Stimulated activated CD8-positive, alpha-beta memory T cell treated with anti-CD3 and anti-CD28 coated beads, Interleukin-4, amount 100 ng/mL, for 48 hours (primary cell): ENCODE measurements around the gene NPTN.
"Not testable (repeated sequence)": the region's sequence is repeated elsewhere in the genome, so short reads cannot be mapped to it uniquely, and the experiment has no call there.

Experiments used
- DNase-seq: peaks from one replicate; pipeline ENCODE4 v3.0.0-alpha.2; 2020

NPTN gene

DNA sequence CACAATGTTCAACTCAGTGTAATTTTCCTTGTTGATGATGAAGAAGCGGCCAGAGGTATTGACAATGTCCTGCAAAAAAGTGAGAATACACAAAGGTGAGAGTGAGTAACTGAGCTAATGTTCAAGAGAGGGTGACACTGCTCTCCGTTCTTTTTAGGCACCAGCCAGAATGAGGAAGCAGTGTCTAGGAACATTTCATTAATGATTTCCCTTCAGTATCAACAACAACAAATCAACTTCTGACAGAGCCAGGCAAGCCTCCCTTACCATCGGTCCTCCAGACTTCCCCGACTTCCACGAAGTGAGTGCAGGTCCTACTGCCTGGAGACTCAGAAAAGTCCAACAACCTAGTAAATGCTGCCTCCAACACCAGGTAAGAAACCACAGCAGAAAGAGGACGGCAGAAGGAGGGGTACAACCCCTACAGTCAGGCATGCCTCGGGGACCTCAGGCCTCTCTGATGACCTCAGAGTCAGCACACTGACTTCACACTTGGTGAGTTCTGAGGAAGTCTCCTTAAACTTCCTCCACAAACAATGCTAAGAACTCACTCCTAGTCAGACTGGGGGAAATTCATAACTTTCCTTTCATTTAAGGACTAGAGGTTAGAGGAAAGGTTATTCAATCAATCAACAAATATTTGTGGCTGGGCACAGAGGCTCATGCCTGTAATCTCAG lies 62.7 kb downstream of the NPTN start:
- no peak for DNase-seq

DNA sequence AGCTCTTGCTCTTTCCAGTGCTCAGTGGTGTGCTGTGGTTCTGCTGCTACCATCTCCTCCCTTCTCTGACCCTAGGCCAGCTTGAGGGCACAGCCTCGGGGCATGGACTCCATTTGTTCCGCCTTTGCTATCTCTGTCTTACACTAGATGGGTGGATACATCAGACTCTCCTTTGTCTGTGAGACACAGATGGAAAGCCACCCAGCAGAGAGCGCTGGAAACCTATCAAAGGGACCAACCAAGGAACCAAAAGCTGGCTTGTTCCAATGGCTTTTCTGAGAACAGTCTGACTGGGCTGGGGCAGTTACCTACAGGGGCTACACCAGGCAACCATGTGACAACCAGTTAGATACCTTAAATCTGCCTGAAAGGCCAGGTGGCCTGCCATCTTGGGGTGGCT lies 63.8 kb downstream of the NPTN start:
- no peak for DNase-seq

DNA sequence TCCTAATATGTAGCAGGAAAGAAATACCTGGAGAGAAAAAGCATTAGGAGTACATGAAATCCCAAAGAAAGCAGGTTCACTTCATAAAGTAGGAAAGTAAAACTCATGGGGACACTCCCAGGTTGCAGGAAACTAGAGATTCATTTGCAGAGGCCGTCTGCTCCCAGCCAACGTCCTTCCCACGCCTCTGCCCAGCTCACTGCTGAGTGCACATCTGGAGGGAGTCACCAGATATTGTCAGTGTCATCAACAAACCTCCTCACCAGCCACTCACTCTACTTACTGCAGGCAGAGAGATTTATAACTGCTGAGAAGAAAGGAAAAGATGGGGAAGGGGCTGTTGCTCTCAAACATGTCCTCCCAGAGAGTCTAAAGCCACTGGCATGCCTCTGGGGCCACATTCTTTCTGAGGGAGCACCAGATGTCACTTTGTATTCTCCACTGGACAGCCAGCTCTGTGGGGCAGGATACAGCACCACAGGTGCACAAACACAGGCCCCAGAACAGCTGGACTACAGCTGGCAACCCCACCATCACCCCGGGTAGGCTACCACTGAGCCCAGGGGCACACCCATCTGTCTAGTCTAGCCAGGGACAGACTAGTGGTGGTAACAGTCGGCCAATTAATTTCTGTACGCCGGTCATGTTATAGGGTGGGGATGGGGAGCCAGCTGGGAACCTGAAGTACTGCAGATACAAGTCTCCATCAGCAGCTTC lies 64.5 kb downstream of the NPTN start:
- no peak for DNase-seq

DNA sequence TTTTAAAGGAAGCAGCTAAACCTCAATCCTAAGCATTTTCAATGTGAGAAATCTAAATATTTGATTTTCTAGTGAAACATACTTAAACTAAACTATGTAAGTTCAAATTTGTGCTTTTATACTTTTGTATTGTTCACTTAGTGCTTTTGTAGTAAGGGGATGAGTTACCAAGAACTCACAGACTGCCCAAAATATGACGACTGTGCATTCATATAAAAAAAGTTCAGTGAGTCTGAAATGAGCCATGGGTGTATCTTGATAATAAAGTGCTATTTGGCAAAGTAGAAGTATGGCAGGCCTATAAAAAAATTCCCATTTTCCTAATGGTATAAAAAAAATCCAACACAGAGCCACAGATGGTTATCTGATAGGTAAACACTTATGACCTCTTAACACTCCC lies 66.2 kb downstream of the NPTN start:
- DNase-seq = no peak

DNA sequence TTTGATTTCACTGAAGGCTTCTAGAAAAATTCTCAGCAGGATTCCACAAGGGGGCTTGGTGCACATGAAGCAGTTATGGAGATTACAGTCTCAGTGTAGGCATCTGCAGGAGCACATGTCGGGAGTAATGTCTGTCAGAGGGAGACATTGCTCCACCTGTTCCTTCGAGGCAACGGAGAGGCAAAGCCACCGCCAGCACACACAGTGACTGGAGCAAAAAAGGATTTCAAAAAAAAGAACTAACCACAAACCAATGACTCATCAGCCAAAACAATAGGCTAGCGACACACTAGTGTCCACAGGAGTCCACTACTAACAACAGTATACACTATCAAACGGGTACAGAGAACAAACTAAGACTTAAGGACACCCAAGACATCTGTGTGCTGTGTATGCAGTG lies 68.9 kb downstream of the NPTN start:
- no peak for DNase-seq

DNA sequence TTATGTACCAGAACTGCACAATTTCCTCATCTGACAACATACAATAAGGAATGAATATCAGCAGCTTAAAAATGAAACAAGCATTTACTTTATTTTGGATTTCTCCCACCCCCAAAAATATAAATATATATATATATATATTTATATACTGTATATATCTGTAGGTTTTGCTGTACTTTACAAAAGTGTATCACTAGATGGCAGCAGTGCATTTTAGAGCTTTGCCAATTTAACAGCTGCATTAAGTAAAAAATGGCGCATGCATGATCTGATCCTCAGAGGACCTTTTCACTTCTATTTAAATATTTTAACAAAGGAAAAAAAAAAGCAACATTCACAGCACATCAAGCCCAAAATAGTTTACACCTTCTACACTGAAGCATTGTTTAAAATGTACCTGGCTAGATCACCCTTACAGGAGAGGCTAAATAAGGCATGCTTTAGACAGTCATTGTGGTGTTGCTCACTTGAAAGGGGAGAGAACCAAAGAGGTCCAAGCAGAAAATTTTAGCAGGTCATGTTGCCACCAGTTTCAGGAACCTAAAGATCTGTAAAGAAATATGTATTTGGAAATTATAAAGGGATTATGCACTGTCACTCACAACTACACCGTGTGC lies 72.6 kb downstream of the NPTN start:
- DNase-seq = no peak

DNA sequence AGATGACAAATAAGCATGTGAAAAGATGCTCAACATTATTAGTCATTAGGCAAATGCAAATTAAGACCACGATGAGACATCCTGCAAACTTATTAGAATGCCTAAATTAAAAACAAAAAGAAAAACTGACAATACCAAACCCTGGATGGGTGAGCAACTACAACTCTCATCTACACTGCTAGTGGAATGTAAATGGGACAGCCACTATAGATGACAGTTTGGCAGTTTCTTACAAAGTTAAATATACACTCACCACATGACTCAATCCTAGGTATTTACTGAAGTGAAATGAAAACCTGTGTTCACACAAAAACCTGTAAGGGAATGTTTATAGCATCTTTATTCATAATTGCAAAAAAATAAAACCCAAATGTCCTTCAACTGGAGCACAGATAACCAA lies 74.7 kb downstream of the NPTN start:
- DNase-seq = no peak

DNA sequence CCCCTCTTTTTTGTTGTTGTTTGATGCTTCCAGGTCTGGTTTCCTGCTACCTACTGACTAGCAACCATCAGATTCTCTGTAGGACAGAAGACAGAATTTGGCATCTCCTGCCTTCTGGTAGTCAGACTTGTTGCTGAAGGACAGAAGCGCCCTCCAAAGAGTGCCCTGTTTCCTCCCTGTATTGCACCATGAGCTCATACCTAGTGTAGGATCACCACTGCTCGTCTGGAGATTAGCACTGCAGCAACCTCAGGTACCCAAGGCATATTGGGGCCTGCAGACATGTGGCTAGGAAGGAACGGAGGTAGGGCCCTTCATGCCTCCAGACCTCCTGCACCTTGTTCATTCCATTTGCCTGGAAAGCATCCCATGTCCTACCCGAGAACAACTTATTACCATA lies 78.1 kb downstream of the NPTN start:
- no peak for DNase-seq

DNA sequence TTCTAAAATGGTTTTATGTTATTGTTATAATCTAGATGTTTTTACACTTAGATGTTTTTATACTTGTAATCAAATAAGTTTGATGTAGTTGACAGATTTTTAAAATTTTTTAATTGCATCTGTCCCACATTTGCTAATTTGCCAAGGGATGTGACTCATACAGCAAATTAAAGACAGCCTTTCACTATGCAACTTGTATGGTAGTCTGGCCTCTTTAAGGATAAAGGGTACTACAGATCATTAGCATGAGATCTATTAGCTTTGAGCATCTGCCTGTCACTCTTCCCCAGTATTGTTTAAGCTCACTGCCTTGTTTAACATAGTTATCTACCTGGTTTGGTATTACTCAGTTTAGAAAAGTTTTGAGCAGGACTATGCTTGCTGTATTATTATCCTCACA lies 83.0 kb downstream of the NPTN start:
- no peak for DNase-seq

DNA sequence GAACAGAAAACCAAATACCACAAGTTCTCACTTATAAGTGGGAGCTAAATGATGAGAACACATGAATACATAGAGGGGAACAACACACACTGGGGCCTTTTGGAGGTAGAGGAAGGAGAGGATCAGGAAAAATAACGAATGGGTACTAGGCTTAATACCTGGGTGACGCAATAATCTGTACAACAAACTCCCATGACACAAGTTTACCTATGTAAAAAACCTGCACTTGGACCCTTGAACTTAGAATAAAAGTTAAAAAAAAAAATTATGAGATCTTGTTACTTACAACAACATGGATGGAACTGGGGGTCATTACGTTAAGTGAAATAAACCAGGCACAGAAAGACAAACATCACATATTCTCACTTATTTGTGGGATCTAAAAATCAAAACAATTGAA lies 84.3 kb downstream of the NPTN start:
- not testable (repeated sequence) for DNase-seq

DNA sequence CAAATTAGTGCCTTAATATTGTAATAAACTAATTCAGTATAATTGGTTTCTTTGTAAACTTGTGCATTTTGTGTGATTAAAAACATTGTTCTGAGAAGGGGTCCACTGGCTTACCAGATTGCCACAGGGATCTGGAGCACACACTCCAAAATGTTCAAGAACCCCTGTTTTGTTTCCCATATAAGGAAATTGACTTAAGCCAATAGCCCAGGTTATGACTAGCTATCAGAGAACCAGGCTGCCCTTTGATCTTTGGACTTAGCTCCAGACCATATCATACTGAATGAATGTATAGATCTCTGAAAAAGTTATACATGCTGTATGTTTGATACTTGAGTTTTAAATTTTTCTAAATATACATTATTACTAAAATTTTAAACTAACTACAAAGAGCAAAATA lies 91.7 kb downstream of the NPTN start:
- DNase-seq = no peak

DNA sequence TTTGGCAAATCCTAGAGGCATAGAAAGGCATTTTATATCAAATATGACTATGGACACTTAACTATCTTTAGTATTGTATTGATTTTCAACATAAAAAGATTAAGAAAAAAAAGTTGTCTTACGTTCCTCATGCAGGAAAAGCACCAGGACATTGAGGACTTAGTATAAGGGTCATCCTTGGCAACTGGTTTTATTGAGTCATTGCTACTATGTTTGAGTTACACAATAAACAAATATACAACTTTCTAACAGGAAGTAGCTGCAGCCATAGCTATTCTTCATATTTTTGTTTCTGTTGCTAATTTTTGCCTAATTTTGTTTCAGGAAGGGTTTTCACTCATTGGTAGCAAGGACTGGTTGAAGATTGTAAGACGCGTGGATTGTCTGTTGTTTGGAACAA lies 93.0 kb downstream of the NPTN start:
- no peak for DNase-seq

DNA sequence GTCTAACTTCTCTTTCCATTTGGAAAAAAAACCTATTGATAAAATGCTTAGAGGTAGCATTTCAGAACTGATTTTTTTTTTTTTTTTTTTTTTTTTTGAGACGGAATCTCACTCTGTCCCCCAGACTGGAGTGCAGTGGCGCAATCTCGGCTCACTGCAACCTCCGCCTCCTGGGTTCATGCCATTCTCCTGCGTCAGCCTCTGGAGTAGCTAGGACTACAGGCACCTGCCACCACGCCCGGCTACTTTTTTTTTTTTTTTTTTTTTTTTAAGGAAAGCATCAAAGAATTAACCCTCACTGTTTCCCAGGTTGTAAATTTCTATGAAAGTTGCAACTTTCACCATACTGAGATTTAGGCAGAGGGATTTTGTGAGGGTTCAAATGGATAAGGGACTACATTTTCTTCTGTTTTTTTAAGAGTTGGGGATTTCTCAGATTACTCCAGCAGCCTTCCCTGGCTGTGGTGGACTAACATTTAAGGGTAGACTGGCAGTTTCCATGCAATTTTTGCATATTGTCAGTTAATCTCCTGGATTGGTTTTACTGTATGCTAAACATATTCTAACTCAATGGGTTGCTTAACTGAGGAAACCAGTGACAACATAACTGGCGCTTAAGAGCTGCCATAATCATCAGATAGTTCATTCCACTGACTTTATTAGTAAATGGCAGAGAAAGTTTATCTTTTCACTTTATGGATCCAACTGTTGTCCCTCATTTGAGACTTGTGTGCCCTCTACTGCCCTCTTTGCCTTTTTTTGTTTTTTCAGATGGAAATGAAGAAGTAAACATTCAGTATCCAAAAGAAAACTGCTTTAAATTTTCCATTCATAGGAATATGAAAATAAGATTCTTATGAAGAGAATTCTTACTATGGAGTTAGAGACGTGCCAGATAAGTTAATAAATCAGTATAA lies 93.7 kb downstream of the NPTN start:
- no peak for DNase-seq

DNA sequence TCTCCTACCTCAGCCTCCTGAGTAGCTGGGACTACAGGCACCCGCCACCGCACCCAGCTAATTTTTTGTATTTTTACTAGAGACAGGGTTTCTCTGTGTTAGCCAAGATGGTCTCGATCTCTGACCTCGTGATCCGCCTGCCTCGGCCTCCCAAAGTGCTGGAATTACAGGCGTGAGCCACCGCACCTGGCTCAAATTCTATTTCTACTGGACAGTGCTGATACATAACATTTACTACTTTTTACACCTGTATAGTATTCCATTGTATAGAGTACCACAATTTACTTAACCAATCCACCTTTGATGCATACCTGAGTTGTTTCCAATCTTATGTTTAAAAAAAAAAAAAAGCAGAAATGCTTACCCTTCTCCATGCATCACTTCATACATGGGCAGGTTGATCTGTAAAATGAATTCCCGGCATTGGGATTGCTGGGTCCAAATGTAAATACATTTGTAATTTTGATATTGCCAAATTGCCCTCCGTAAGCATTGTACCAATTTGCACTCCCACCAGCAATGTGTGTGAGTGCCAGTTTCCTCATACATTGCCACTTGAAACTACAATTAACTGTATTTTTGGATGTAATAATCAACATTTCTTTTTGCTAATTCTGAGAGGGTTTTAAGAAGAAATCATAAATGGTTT lies 94.5 kb downstream of the NPTN start:
- no peak for DNase-seq

DNA sequence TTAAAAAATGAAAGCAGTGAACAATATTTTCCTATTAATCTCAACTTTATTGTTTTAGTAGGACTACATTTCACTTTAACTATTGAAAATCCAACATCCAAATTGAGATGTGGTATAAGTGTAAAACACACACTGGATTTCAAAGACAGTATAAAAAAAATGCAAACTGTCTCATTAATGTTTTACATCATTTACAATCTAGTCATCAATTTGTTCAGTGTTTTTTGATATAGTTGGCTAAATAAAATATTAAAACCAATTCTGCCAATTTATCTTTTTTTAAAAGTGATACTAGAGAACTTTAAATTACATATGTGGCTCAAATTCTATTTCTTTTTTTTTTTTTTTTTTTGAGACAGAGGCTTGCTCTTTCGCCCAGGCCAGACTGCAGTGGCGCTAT lies 95.1 kb downstream of the NPTN start:
- no peak for DNase-seq

DNA sequence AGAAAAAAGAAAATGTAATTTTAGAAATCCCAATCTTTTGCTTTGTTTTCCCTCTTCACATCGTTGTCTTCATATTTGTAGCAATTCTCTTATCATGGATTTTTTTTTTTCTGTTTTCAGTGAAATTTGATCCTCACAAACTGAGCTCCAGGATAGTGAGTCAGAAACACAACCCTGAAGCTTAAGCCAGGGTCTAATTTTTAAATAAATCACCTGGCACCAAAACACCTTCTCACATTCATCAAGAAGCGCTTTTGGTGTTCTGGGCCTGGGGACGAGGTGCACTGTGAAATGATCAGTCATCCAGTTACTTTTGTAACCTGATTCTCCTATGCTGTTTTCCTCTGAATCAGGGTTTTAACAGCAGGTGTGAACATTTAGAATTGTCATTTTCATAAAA lies 102.5 kb downstream of the NPTN start:
- no peak for DNase-seq

DNA sequence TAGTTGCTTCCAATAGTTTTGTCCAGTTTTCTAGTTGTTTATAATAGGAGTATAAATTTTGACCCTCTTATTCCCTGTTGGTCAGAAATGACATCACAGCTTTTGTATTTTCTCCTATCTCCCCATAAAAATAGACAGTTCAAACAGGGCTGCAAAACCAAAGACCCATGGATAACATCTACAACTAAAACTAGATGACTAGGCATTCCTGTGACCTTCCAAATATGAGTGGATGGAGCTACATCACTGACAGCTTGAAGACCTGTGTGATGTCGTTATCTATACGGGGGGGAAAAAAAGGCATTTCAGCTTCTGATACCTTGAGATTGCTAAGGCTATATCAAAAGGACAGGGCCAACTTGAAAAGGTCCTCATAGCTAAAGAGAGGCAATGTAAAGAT lies 105.6 kb downstream of the NPTN start:
- no peak for DNase-seq

DNA sequence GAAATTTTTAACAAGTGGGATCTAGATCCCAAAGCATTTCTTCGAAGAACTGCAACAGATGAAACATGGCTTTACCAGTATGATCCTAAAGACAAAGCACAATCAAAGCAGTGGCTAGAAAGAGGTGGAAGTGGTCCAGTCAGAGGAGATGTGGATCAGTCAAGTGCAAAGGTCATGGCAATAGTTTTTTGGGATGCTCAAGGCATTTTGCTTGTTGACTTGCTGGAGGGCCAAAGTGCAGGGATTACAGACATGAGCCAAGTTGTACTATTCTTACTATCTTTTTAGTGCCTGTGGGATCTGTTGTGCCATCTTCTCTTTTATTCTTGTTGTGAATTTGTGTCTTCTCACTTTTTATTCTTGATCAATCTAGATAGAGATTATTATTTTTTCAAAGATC lies 108.3 kb downstream of the NPTN start:
- no peak for DNase-seq

DNA sequence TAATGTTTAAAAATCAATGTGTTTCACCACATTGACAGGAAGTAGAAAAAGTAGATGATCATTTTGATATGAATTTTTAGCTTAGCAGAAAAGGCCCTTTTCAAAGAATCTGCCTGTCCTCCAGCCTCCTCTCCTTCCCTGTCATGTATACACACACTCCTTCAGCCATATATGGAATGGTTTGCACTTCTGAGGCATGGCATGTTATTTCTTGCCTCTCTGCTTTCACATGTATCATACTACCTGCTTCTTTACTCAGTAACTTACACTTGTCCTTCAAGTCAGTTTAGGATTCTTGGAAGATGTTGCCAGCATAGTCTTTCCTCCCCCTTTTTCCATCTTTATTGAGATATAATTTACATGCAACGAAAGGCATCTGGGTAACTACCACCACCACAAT lies 111.2 kb downstream of the NPTN start:
- no peak for DNase-seq

DNA sequence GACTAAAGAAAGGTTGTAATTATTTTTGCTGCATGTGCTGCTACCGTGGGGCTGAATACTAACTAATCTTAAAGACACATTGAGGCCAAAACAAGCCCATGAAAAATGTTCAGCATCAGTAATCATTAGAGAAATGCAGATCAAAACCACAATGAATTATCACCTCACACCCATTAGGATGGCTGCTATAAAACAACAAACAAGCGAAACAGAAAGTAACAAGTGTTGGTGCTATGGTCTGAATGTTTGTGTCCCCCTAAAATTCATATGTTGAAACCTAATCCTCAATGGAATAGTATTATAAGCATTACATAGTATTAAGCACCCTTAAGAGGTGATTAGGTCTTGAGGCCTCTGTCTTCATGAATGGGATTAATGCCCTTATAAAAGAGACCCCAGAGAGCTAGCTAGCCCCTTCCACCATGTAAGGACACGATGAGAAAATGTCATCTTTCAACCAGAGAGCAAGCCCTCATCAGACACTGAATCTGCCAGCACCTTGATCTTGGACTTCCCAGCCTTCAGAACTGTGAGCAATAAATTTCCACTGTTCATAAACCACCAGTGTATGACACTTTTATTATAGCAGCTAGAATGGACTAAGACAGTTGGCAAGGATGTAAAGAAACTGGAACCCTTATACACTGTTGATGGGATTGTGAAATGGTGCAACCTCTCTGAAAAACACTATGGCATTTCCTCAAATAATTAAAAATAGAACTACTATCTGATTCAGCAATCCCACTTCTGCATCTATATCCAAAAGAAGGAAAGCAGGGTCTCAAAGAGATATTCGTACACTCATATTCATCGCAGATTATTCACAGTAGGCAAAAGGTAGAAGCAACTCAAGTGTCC lies 114.1 kb downstream of the NPTN start:
- DNase-seq = no peak

DNA sequence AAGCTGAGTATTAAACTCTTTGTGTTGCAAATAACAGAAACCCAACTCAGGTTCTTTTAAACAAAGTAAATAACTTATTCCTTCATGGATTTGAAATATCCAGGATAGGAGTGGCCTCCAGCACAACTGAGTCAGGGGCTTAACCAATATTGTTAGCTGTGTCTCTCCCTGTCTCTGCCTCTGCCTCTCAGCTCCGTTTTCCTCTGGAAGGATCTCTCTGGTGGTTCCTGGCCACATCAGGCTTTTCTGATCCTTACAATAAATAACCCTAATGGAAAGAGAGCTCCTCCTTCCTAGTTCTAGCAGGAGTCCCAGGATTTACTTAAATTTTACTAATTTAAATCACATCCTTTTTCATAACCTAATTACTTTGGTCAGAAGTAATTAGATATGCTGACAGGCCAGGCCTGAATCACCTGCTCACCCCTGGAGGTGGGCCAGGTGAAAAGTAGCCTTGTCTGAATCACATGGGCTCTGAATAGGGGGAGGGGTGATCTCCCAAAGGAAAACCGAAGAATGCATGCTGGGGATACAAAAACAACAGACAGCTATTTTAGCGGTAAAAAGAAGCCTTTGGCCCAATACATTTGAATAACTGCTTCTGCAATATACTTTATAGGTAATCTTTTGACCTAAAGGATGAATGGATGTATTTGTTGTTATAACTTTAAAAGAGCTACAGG lies 114.9 kb downstream of the NPTN start:
- no peak for DNase-seq
